ENCODE measurements around the gene PAX3. TPM values are rescaled to one million over a fixed set of nuclear protein-coding genes. Genes with fewer than 3 reads are reported as not detected.

Gene PAX3
- total RNA-seq, 2 donors from 2014 or later: not detected

Other genes starting within 250 kb of the PAX3 start
- 1 to 10 TPM; 4.5 to 5.1 TPM for gene SGPP2, start 125.5 kb upstream of the PAX3 start, total RNA-seq